ENCODE data around the gene SRMS. TPM values are rescaled to one million over a fixed set of nuclear protein-coding genes. Genes with fewer than 3 reads are reported as not detected.

Gene SRMS
- total and polyA plus RNA-seq, 3 donors from 2014 or later = 0.19 to 0.42 (median 0.24) TPM

GRCh38 chr20:63541371-63541770 lies 6.2 kb downstream of the SRMS start:
- Histone ChIP-seq H3K4me3 (no peak overlapping the region), H3K36me3 (ENCODE audit: low read depth, missing control alignments) (no peaks in the 10 kb centered on the region), H3K27ac (no peak overlapping the region), H3K4me1 (peaks cover 6% of the 10 kb centered on the region), H3K27me3 (no peaks in the 10 kb centered on the region), H3K9me3 (no peaks in the 10 kb centered on the region)
- 87 to 98% methylated on average over 9 to 25 of the region's 28 CpGs for WGBS, 2 donors
- TF ChIP-seq CTCF (IDR thresholded peaks at IDR 0.05) = no peak
- TF ChIP-seq POLR2A (IDR thresholded peaks at IDR 0.05) = no peak
- intact Hi-C loops (cut with DNase I; ENCODE audit: low total_unique reads) = no loop called here
- DNase-seq = no peak

- Histone ChIP-seq H3K27me3 (no peaks in the 10 kb centered on the region), H3K36me3 (ENCODE audit: low read depth, missing control alignments) (no peaks in the 10 kb centered on the region), H3K27ac (no peak overlapping the region), H3K4me3 (no peak overlapping the region), H3K4me1 (peaks cover 6% of the 10 kb centered on the region), H3K9me3 (no peaks in the 10 kb centered on the region)
- DNase-seq = no peak
- intact Hi-C loops (cut with DNase I; ENCODE audit: low total_unique reads) = no loop called here
- no peak for TF ChIP-seq POLR2A (IDR thresholded peaks at IDR 0.05)
- TF ChIP-seq CTCF (IDR thresholded peaks at IDR 0.05) = no peak
- WGBS, 2 donors = 73 to 81% methylated on average over 14 to 49 of the region's 49 CpGs
Observed at GRCh38 chr20:63540417-63541186, 6.9 kb downstream of the SRMS start.

GRCh38 chr20:63539441-63540370 lies 7.8 kb downstream of the SRMS start:
- 92 to 97% methylated on average over 9 to 29 of the region's 29 CpGs for WGBS, 2 donors
- DNase-seq = no peak

GRCh38 chr20:63539092-63539430 lies 8.5 kb downstream of the SRMS start:
- Histone ChIP-seq H3K4me1 (peaks cover 10% of the 10 kb centered on the region), H3K27me3 (no peaks in the 10 kb centered on the region), H3K4me3 (no peak overlapping the region), H3K9me3 (no peaks in the 10 kb centered on the region), H3K36me3 (ENCODE audit: low read depth, missing control alignments) (no peaks in the 10 kb centered on the region), H3K27ac (no peak overlapping the region)
- intact Hi-C loops (cut with DNase I; ENCODE audit: low total_unique reads) = loop anchor here (5.0 kb wide), 1 partner anchor 438 kb away; the partner anchor contains the start of gene SAMD10
- no peak for DNase-seq
- TF ChIP-seq POLR2A (IDR thresholded peaks at IDR 0.05) = no peak
- no peak for TF ChIP-seq CTCF (IDR thresholded peaks at IDR 0.05)
- 62 to 90% methylated on average over 7 to 12 of the region's 12 CpGs for WGBS, 2 donors

More at GRCh38 chr20:63539441-63540370, 7.8 kb downstream of the SRMS start:
- Histone ChIP-seq H3K4me1 (peaks cover 10% of the 10 kb centered on the region), H3K36me3 (ENCODE audit: low read depth, missing control alignments) (no peaks in the 10 kb centered on the region), H3K9me3 (no peaks in the 10 kb centered on the region), H3K27ac (no peak overlapping the region), H3K27me3 (no peaks in the 10 kb centered on the region), H3K4me3 (no peak overlapping the region)
- intact Hi-C loops (cut with DNase I; ENCODE audit: low total_unique reads) = loop anchor here (5.0 kb wide), 1 partner anchor 438 kb away; the partner anchor contains the start of gene SAMD10
- TF ChIP-seq POLR2A (IDR thresholded peaks at IDR 0.05) (no peak), CTCF (IDR thresholded peaks at IDR 0.05) (no peak)

Data from testis (tissue), 3 donors.